Endodermal cell (in vitro differentiated cells): ENCODE results near the gene KIF16B. TPM values are rescaled to one million over a fixed set of nuclear protein-coding genes. Genes with fewer than 3 reads are reported as not detected.

Experiments
- DNase-seq: peaks from one replicate; pipeline ENCODE4 v3.0.0-alpha.2; 2017
- H3K27ac ChIP-seq: 2 replicates; pipeline ENCODE4 v1.5.1; 2013; ENCODE audit warnings: mild to moderate bottlenecking, low read depth, low read length, moderate library complexity
- H3K27me3 ChIP-seq: 2 replicates; pipeline ENCODE4 v1.6.1; 2013; ENCODE audit warnings: mild to moderate bottlenecking, low read length, moderate library complexity; ENCODE audit not compliant: insufficient read depth, control insufficient read depth, poor library complexity, severe bottlenecking
- H3K36me3 ChIP-seq: 2 replicates; pipeline ENCODE4 v1.7.0; 2013; ENCODE audit warnings: mild to moderate bottlenecking, low read length, moderate library complexity; ENCODE audit not compliant: control insufficient read depth, insufficient read depth
- H3K4me1 ChIP-seq: one replicate; pipeline ENCODE4 v1.7.0; 2013; ENCODE audit warnings: low read length; ENCODE audit not compliant: control insufficient read depth, insufficient read depth
- H3K4me3 ChIP-seq: 2 replicates; pipeline ENCODE4 v1.5.1; 2013; ENCODE audit warnings: mild to moderate bottlenecking, low read length, moderate library complexity
- H3K9ac ChIP-seq: 2 replicates; pipeline ENCODE4 v1.6.1; 2013; ENCODE audit warnings: mild to moderate bottlenecking, low read length, moderate library complexity; ENCODE audit not compliant: poor library complexity, severe bottlenecking; ENCODE audit errors: extremely low read depth
- H3K9me3 ChIP-seq: 2 replicates; pipeline ENCODE4 v1.6.1; 2013; ENCODE audit warnings: mild to moderate bottlenecking, low read length, moderate library complexity; ENCODE audit not compliant: control insufficient read depth
- H3K27ac Mint-ChIP-seq: 2 replicates; pipeline ENCODE4 v1.8.0; 2020; ENCODE audit warnings: mixed read lengths
- H3K27me3 Mint-ChIP-seq: 2 replicates; pipeline ENCODE4 v1.8.0; 2021; ENCODE audit warnings: mild to moderate bottlenecking, mixed read lengths; ENCODE audit not compliant: insufficient read depth
- H3K36me3 Mint-ChIP-seq: 2 replicates; pipeline ENCODE4 v1.8.0; 2020; ENCODE audit warnings: low read depth, mixed read lengths
- H3K4me1 Mint-ChIP-seq: 2 replicates; pipeline ENCODE4 v1.8.0; 2020; ENCODE audit warnings: mixed read lengths
- H3K4me3 Mint-ChIP-seq: 2 replicates; pipeline ENCODE4 v1.8.0; 2020; ENCODE audit warnings: mild to moderate bottlenecking, moderate library complexity, mixed read lengths
- H3K9me3 Mint-ChIP-seq: 2 replicates; pipeline ENCODE4 v1.8.0; 2020; ENCODE audit warnings: mild to moderate bottlenecking, mixed read lengths
- WGBS, 2 experiments: methylation state at CpG; one replicate each; pipeline versions ENCODE4 v1.1.5 to v1.1.7; 2013; ENCODE audit warnings: missing lambda C conversion rate in 2 of 2, mixed read lengths in 1 of 2; ENCODE audit not compliant: insufficient coverage in 1 of 2, insufficient read length in 1 of 2; 5-methylcytosine and 5-hydroxymethylcytosine counted together
- total RNA-seq, 2 donors: library from RNA; stranded (reverse); fragmentation: NEBNext Ultra II Directional in 1 of 2; extraction: Animal tissue kit (Norgen Biotek cat#: 25700) in 1 of 2; gene quantifications; 2 replicates in 1 of 2; 3 replicates in 1 of 2; pipeline ENCODE4 v1.2.1, GENCODE V29; 2021
- TF ChIP-seq, protein P1 (sequence below): fragments of 200-600 bp; sonication (generic); conservative IDR thresholded peaks from 2 replicates; pipeline ENCODE4 v1.5.0; 2021; ENCODE audit warnings: antibody characterized with exemption, mild to moderate bottlenecking

The KIF16B gene
- total RNA-seq, 2 donors from 2014 or later = 17.3 to 18.8 TPM

DNA sequence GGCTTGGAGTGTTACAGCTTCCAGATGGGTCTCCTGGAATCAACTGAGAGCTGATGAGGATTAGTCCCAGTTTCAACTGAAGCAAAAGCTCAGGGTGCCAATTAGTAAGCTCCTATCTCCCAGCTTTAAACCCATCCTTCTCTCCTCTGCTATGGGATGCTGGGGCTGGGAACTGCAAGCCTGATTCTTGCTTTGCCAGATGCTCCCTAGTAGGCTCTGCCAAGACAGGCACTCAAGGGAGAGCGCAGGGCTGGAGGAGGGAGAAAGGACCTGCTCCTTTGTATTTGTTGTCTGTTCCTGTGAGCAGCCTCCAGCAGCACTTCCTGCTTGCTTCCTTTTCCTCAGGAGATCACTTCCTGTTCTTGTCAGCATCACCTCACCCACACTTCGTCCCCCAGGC is 309.7 kb downstream of the KIF16B start:
- Histone ChIP-seq H3K4me3 (no peak overlapping the region), H3K9me3 (peaks cover 19% of the 10 kb centered on the region), H3K27ac (no peak overlapping the region), H3K9ac (no peak overlapping the region), H3K36me3 (no peaks in the 10 kb centered on the region), H3K4me1 (peaks cover 13% of the 10 kb centered on the region), H3K27me3 (no peaks in the 10 kb centered on the region)
- WGBS, 2 experiments = 71 to 88% methylated on average over 1 to 2 of the region's 2 CpGs
- TF ChIP-seq, protein P1, sequence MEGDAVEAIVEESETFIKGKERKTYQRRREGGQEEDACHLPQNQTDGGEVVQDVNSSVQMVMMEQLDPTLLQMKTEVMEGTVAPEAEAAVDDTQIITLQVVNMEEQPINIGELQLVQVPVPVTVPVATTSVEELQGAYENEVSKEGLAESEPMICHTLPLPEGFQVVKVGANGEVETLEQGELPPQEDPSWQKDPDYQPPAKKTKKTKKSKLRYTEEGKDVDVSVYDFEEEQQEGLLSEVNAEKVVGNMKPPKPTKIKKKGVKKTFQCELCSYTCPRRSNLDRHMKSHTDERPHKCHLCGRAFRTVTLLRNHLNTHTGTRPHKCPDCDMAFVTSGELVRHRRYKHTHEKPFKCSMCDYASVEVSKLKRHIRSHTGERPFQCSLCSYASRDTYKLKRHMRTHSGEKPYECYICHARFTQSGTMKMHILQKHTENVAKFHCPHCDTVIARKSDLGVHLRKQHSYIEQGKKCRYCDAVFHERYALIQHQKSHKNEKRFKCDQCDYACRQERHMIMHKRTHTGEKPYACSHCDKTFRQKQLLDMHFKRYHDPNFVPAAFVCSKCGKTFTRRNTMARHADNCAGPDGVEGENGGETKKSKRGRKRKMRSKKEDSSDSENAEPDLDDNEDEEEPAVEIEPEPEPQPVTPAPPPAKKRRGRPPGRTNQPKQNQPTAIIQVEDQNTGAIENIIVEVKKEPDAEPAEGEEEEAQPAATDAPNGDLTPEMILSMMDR = no peak
- Mint-ChIP-seq H3K27ac (no peak overlapping the region), H3K9me3 (peaks cover 18% of the 10 kb centered on the region), H3K4me1 (peaks cover 16% of the 10 kb centered on the region), H3K4me3 (no peak overlapping the region), H3K27me3 (peaks cover 1% of the 10 kb centered on the region), H3K36me3 (peaks cover 21% of the 10 kb centered on the region)
- no peak for DNase-seq

DNA sequence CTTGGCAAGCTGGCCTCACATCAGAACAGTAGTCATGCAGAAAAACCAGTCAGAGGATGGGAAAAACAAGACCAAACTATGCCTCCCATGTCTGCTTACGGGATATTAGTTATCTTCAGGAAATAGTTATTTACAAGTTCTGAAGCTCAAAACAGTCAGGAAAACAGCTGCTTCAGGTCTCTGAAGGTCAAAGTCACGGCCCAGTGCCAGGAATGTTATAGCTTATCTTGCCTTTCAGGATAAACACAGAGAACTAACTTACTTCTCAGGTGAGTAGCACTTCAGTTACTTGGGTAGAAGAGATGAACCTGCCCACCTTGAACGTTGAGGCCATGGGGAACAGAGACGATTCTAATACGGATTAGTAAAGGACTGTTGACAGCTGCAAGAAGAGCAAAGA is 310.7 kb downstream of the KIF16B start:
- Histone ChIP-seq H3K27ac (no peak overlapping the region), H3K4me1 (peaks cover 13% of the 10 kb centered on the region), H3K9me3 (peaks cover 19% of the 10 kb centered on the region), H3K4me3 (no peak overlapping the region), H3K9ac (no peak overlapping the region), H3K27me3 (no peaks in the 10 kb centered on the region), H3K36me3 (no peaks in the 10 kb centered on the region)
- Mint-ChIP-seq H3K9me3 (peaks cover 18% of the 10 kb centered on the region), H3K27ac (no peak overlapping the region), H3K27me3 (peaks cover 1% of the 10 kb centered on the region), H3K36me3 (peaks cover 17% of the 10 kb centered on the region), H3K4me3 (no peak overlapping the region), H3K4me1 (peaks cover 16% of the 10 kb centered on the region)
- 92 to 97% methylated on average over 4 to 5 of the region's 5 CpGs for WGBS, 2 experiments
- TF ChIP-seq, protein P1 = no peak
- peak; percentile 21 for DNase-seq

DNA sequence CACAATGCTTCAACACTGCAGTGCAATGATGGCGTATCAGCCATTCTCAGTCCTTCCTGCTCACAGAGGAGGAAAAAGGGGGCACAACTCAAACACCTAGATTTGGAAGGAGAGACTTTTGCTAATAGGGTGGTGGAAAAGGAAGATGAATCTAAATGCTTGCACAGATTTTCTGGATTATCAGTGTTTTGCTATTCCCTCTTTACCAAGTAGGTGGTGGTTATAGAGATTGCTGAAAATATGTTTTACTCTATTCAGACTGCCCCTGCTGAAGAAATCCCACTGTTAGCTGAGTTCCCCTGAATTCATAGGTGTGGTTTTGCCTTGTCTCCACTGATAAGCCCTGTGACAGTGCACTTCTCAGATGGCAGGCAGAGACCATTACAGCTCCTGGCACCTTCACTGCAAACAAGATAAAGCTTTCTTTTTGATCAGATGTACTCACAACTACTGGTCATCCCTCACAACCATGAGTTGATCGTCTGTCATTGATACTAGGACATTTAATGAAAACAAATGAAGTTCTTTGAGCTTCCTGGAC is 311.4 kb downstream of the KIF16B start:
- peaks cover 10% of the 10 kb centered on the region for H3K36me3 Mint-ChIP-seq
- Histone ChIP-seq H3K4me3 (no peak overlapping the region), H3K9ac (no peak overlapping the region), H3K36me3 (no peaks in the 10 kb centered on the region), H3K27ac (no peak overlapping the region), H3K9me3 (peaks cover 14% of the 10 kb centered on the region), H3K27me3 (no peaks in the 10 kb centered on the region), H3K4me1 (peaks cover 13% of the 10 kb centered on the region)
- DNase-seq = peak; percentile 18
- TF ChIP-seq, protein P1 = no peak
- 85 to 90% methylated on average over 2 of the region's 2 CpGs for WGBS, 2 experiments
- H3K27ac Mint-ChIP-seq = no peak overlapping the region
- H3K9me3 Mint-ChIP-seq = peaks cover 14% of the 10 kb centered on the region
- H3K4me1 Mint-ChIP-seq = peaks cover 16% of the 10 kb centered on the region
- no peak overlapping the region for H3K4me3 Mint-ChIP-seq
- peaks cover 3% of the 10 kb centered on the region for H3K27me3 Mint-ChIP-seq
